NCI-H748 (cell line): ENCODE results near the gene AGXT.
A peak's percentile ranks its signal among the peaks of the same experiment; 100 is the strongest.

ENCODE experiments used
- DNase-seq: peaks from one replicate; lab custom pipeline; 2025; ENCODE audit not compliant: unreplicated experiment; lab: John Stamatoyannopoulos, UW

AGXT gene

GRCh38 chr2:240925191-240925567 is 56.6 kb downstream of the AGXT start:
- DNase-seq: no peak

- DNase-seq: peak; percentile 30
These were observed 57.2 kb downstream of the AGXT start for GRCh38 chr2:240925568-240926515.

- DNase-seq: no peak
These were observed 58.1 kb downstream of the AGXT start for GRCh38 chr2:240926516-240927389.

GRCh38 chr2:240927390-240927781 is 58.8 kb downstream of the AGXT start:
- no peak for DNase-seq

GRCh38 chr2:240928476-240929363 is 60.1 kb downstream of the AGXT start:
- DNase-seq: no peak

GRCh38 chr2:240929364-240930095 is 60.9 kb downstream of the AGXT start:
- DNase-seq: no peak
